Subcutaneous abdominal adipose tissue (tissue), 5 donors: ENCODE measurements around the gene MAP2K3.
A peak's percentile ranks its signal among the peaks of the same experiment; 100 is the strongest.

ENCODE experiments used
- H3K27ac ChIP-seq: one replicate; pipeline ENCODE4 v1.7.0; 2013; ENCODE audit warnings: low read depth, mild to moderate bottlenecking, inconsistent platforms, low read length, moderate library complexity
- H3K27me3 ChIP-seq, 5 donors: one replicate each; pipeline ENCODE4 v1.7.0; 2013; ENCODE audit warnings: low read length in 5 of 5, inconsistent platforms in 1 of 5; ENCODE audit not compliant: control insufficient read depth in 5 of 5, insufficient read depth in 4 of 5
- H3K36me3 ChIP-seq, 5 donors: one replicate each; pipeline ENCODE4 v1.7.0; 2013; ENCODE audit warnings: low read length in 5 of 5; ENCODE audit not compliant: control insufficient read depth in 5 of 5, insufficient read depth in 5 of 5
- H3K4me1 ChIP-seq, 5 donors: one replicate each; pipeline ENCODE4 v1.7.0; 2013; ENCODE audit warnings: low read length in 5 of 5, mild to moderate bottlenecking in 3 of 5, moderate library complexity in 1 of 5; ENCODE audit not compliant: control insufficient read depth in 5 of 5, insufficient read depth in 5 of 5
- H3K4me3 ChIP-seq, 5 donors: one replicate each; pipeline ENCODE4 v1.7.0; 2013; ENCODE audit warnings: low read length in 5 of 5, low read depth in 1 of 5
- H3K9ac ChIP-seq, 5 donors: one replicate each; pipeline ENCODE4 v1.7.0; 2013; ENCODE audit warnings: low read length in 5 of 5, mild to moderate bottlenecking in 4 of 5, moderate library complexity in 3 of 5
- H3K9me3 ChIP-seq, 5 donors: one replicate each; pipeline ENCODE4 v1.7.0; 2013; ENCODE audit warnings: low read length in 5 of 5; ENCODE audit not compliant: control insufficient read depth in 5 of 5
- donor health status: healthy.
- donor health status: healthy.
- donor health status: healthy.
- donor health status: healthy.
- donor health status: healthy.

The MAP2K3 gene

GRCh38 chr17:21272881-21273792 is 11.4 kb upstream of the MAP2K3 start:
- Histone ChIP-seq H3K4me3 (no peak overlapping the region), H3K36me3 (no peaks in the 10 kb centered on the region), H3K9me3 (no peaks in the 10 kb centered on the region), H3K27me3 (no peaks in the 10 kb centered on the region), H3K4me1 (peaks cover 0 to 19% (median 17%) of the 10 kb centered on the region in 5 donors), H3K9ac (no peak overlapping the region), H3K27ac (no peak overlapping the region)

DNA sequence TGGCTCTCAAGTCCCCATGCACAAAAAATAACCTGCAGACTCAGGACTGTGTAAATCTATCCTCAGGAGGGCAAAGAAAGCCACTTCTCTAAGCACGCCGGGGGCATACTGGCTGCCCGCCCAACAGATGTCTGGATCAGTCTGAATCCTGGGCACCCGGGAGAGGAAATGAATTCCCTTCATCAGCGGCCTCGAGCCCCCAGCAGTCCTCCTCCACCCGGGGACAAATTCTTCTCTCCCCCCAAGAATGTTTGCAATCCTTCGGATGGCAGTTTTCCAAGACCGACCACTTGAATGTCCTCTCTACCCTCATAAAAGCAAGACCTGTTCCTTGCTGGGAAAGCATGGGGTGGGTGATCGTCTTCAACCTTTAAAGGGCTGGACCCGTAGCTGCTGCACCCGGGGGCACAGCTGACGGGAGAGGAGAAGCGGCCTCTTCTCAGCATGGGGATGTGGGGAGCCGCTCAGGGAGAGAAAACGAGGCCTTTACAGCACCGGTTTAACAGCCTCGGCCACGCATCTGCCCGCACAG is 9.4 kb upstream of the MAP2K3 start:
- Histone ChIP-seq H3K9ac (peak overlapping the region in 4 of 5 donors; percentile 17 to 69 (median 48)), H3K36me3 (no peaks in the 10 kb centered on the region), H3K27ac (peak overlapping the region; percentile 16), H3K27me3 (no peaks in the 10 kb centered on the region), H3K4me3 (peak overlapping the region; percentile 51 to 82 (median 69)), H3K4me1 (peaks cover 5 to 32% (median 29%) of the 10 kb centered on the region in 5 donors), H3K9me3 (no peaks in the 10 kb centered on the region)

DNA sequence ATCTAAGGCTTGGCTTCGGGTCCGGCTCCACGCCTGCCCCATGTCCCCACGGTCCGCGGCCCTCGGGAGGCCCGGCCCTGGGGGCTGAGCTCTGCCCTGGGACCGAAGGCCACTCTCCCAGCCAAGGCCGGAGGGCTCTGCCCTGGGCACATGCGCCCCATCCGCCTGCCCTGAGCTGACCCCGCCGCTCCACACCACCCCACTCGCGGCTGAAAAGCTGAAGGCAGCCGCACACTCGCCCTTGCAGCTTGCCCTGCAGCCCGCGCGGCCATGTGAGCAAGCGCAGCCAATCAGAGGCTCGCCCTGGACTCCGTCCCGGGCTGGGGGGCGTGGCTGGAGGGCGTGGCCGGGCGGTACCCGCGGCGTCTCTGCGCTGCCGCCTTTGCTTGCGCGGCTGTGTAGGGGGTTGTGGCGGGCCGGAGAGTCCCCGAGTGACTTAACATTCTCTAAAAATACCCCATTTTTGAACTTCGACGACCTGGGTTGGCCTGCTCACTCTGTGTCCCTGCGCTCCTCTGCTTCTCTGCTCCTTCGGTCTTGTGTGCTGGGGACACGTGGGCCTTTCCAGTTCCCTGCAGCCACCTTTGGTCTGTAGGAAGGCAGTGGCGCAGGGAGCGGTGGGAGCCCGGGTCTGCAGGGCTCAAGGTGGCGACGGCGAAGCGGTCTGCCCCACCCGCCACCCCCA is 8.8 kb upstream of the MAP2K3 start:
- Histone ChIP-seq H3K4me3 (peak overlapping the region; percentile 68 to 82 (median 75)), H3K9me3 (no peaks in the 10 kb centered on the region), H3K27ac (peak overlapping the region; percentile 16), H3K36me3 (no peaks in the 10 kb centered on the region), H3K27me3 (no peaks in the 10 kb centered on the region), H3K9ac (peak overlapping the region in 4 of 5 donors; percentile 17 to 69 (median 48)), H3K4me1 (peaks cover 7 to 35% (median 31%) of the 10 kb centered on the region in 5 donors)

DNA sequence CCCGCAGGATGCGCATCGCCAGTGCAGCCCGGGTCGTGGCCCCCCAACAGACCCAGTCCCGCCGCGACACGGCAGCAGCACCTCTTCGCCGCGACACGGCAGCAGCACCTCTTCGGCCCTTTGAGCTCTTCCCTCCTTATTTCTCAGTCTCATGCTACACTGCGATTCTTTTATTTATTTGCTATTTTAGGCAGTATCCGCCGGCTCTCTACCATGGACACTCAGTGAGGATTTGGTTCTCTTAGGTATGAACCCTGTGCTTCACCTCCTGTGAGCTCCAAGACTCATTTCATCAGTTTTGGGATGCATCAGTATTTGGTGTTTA is 8.3 kb upstream of the MAP2K3 start:
- H3K4me1 ChIP-seq, result peaks cover 7 to 35% (median 31%) of the 10 kb centered on the region in 5 donors
- H3K9ac ChIP-seq, result peak overlapping the region in 1 of 5 donors; percentile 17
- H3K9me3 ChIP-seq, result no peaks in the 10 kb centered on the region
- peak overlapping the region; percentile 53 to 82 (median 69) for H3K4me3 ChIP-seq
- H3K27me3 ChIP-seq, result no peaks in the 10 kb centered on the region
- peak overlapping the region; percentile 16 for H3K27ac ChIP-seq
- H3K36me3 ChIP-seq, result no peaks in the 10 kb centered on the region

DNA sequence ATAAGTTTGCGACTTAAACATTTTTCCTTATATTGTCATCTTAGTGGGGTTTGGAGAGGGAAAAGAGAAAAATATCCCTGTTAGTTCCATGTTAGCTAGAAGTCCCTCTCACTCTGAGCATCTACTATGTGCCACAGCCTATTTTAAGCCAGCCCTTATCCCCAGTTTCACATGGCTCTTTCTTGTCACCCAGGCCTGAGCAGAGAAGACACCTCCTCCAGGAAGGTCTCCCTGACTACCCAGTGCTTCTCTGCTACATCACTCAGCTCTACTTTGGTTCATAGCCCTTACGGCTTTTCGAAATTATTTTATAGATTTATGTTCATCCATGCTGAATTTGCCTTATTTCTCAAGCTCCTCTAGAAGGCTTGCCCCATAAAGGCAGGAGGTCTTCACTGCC is 7.2 kb upstream of the MAP2K3 start:
- Histone ChIP-seq H3K9ac (no peak overlapping the region), H3K4me1 (peaks cover 7 to 35% (median 31%) of the 10 kb centered on the region in 5 donors), H3K36me3 (no peaks in the 10 kb centered on the region), H3K9me3 (no peaks in the 10 kb centered on the region), H3K4me3 (no peak overlapping the region), H3K27ac (no peak overlapping the region), H3K27me3 (no peaks in the 10 kb centered on the region)

- Histone ChIP-seq H3K9ac (no peak overlapping the region), H3K9me3 (no peaks in the 10 kb centered on the region), H3K27me3 (no peaks in the 10 kb centered on the region), H3K36me3 (no peaks in the 10 kb centered on the region), H3K27ac (no peak overlapping the region), H3K4me3 (no peak overlapping the region), H3K4me1 (peaks cover 7 to 38% (median 34%) of the 10 kb centered on the region in 5 donors)
Observed at GRCh38 chr17:21278450-21279197, 5.9 kb upstream of the MAP2K3 start.

DNA sequence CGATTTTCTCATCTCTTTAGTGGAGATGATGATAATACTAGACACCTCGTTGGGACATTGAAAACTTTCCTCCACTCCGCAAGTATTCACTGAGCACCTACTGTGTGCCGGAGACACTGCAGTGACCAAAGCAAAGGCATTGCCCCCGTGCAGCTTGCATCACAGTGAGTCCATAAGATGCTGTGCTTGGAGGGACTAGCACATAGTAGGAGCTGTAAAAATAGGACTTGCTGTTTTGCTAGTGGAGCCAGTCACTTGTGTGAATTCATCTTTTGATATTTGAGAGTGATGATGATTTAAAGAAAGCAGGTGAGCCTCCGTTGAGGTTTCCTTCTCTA is 5.3 kb upstream of the MAP2K3 start:
- peaks cover 7 to 44% (median 39%) of the 10 kb centered on the region in 5 donors for H3K4me1 ChIP-seq
- H3K9ac ChIP-seq, result no peak overlapping the region
- H3K36me3 ChIP-seq, result no peaks in the 10 kb centered on the region
- no peaks in the 10 kb centered on the region for H3K27me3 ChIP-seq
- no peaks in the 10 kb centered on the region for H3K9me3 ChIP-seq
- no peak overlapping the region for H3K4me3 ChIP-seq
- no peak overlapping the region for H3K27ac ChIP-seq

GRCh38 chr17:21279582-21279981 is 4.9 kb upstream of the MAP2K3 start:
- Histone ChIP-seq H3K9ac (no peak overlapping the region), H3K4me1 (peaks cover 7 to 44% (median 41%) of the 10 kb centered on the region in 5 donors), H3K27me3 (no peaks in the 10 kb centered on the region), H3K36me3 (no peaks in the 10 kb centered on the region), H3K27ac (no peak overlapping the region), H3K9me3 (no peaks in the 10 kb centered on the region), H3K4me3 (no peak overlapping the region)

GRCh38 chr17:21280081-21280518 is 4.4 kb upstream of the MAP2K3 start:
- Histone ChIP-seq H3K9ac (no peak overlapping the region), H3K9me3 (no peaks in the 10 kb centered on the region), H3K27me3 (no peaks in the 10 kb centered on the region), H3K4me3 (no peak overlapping the region), H3K27ac (no peak overlapping the region), H3K4me1 (peaks cover 7 to 42% (median 39%) of the 10 kb centered on the region in 5 donors), H3K36me3 (no peaks in the 10 kb centered on the region)
